HCT116 (cell line): ENCODE results near the gene LRRC4B.

Experiments used
- CEBPB ChIP-seq: IDR thresholded peaks from 2 replicates; pipeline ENCODE4 v1.6.1; 2012; ENCODE audit warnings: low read depth
- CTCF ChIP-seq, 3 experiments: fragments of 200-600 bp in 1 of 3; sonication (generic) in 1 of 3; IDR thresholded peaks in 2 of 3; conservative IDR thresholded peaks in 1 of 3; 2 replicates each; pipeline ENCODE4 v1.5.1; 2012 to 2017; ENCODE audit warnings: low read depth in 2 of 3, low read length in 2 of 3, antibody characterized with exemption in 1 of 3, borderline replicate concordance in 1 of 3, control low read depth in 1 of 3, mild to moderate bottlenecking in 1 of 3, mixed read lengths in 1 of 3, mixed run types in 1 of 3, moderate library complexity in 1 of 3; ENCODE audit not compliant: insufficient read depth in 1 of 3
- EGR1 ChIP-seq: IDR thresholded peaks from 2 replicates; pipeline ENCODE4 v1.6.1; 2012; ENCODE audit warnings: low read depth
- EZH2 ChIP-seq: fragments of 200-600 bp; sonication (generic); IDR thresholded peaks from 2 replicates; pipeline ENCODE4 v1.6.1; 2017; ENCODE audit warnings: antibody characterized with exemption, mixed run types
- EZH2phosphoT487 ChIP-seq: fragments of 200-600 bp; IDR thresholded peaks from 2 replicates; pipeline ENCODE4 v1.6.1; 2018; ENCODE audit warnings: antibody characterized with exemption, borderline replicate concordance
- JUND ChIP-seq: IDR thresholded peaks from 2 replicates; pipeline ENCODE4 v1.6.1; 2012
- POLR2A ChIP-seq: IDR thresholded peaks from 2 replicates; pipeline ENCODE4 v1.7.0; 2011; ENCODE audit warnings: borderline replicate concordance; ENCODE audit not compliant: insufficient read depth, insufficient read length; ENCODE audit errors: extremely low read depth
- SP1 ChIP-seq: IDR thresholded peaks from 2 replicates; pipeline ENCODE4 v1.6.1; 2012; ENCODE audit warnings: low read depth
- TCF7L2 ChIP-seq: IDR thresholded peaks from 2 replicates; pipeline ENCODE4 v1.7.0; 2011; ENCODE audit warnings: borderline replicate concordance, inconsistent platforms; ENCODE audit not compliant: insufficient read depth, insufficient read length; ENCODE audit errors: extremely low read depth

DNA sequence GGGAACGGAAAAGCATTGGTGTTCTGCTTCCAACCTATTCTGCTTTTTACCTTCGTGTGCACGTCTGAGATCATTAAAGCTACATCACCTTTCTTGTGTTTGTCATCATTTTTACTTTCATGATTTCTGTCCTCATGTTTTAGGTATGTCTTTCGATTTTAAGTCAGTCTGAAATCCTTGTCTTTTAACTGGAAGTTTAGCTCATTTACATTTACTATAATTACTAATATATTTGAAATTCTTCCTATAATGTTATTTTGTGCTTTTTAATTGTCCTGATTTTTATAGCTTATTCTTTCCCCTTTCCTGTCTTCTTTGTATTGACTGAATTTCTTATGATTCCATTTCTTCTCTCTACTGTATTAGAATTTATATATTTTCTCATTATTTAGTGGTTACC is 35.3 kb downstream of the LRRC4B start:
- TF ChIP-seq EZH2, result no peak
- no peak for TF ChIP-seq CTCF (IDR thresholded peaks at IDR 0.05 in 2 of 3, conservative IDR thresholded peaks at IDR 0.05 in 1 of 3; ENCODE audit: borderline replicate concordance in 1 of 3, insufficient read depth in 1 of 3, low read depth in 2 of 3, low read length in 2 of 3)
- TF ChIP-seq TCF7L2, result no peak
- TF ChIP-seq EZH2phosphoT487, result no peak
- TF ChIP-seq CEBPB, result no peak
- TF ChIP-seq JUND, result no peak
- no peak for TF ChIP-seq EGR1
- no peak for TF ChIP-seq SP1
- no peak for TF ChIP-seq POLR2A
